ENCODE measurements around the gene PSMD10. TPM values are rescaled to one million over a fixed set of nuclear protein-coding genes. Genes with fewer than 3 reads are reported as not detected.

The PSMD10 gene
- total RNA-seq, 2 experiments from 2014 or later: 44.4 to 47.0 TPM

DNA sequence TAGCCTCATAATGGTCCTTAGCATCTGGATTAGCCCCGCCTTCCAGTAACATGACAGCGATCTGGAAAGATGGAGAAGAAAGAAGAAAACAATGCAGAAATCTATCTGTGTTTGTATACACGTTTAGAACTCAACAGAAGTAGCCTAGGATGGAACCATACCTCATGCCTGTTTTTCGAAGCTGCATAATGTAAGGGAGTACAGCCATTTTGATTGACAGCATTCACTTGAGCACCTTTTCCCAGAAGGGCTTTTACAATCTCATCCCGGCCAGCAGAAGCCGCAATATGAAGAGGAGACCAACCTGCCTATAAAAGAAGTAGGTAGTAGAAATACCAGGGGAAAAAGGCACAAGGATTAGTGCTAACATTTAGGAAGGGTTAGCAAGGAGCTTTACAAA, 3.5 kb downstream of the PSMD10 start:
- TF ChIP-seq, protein P1, sequence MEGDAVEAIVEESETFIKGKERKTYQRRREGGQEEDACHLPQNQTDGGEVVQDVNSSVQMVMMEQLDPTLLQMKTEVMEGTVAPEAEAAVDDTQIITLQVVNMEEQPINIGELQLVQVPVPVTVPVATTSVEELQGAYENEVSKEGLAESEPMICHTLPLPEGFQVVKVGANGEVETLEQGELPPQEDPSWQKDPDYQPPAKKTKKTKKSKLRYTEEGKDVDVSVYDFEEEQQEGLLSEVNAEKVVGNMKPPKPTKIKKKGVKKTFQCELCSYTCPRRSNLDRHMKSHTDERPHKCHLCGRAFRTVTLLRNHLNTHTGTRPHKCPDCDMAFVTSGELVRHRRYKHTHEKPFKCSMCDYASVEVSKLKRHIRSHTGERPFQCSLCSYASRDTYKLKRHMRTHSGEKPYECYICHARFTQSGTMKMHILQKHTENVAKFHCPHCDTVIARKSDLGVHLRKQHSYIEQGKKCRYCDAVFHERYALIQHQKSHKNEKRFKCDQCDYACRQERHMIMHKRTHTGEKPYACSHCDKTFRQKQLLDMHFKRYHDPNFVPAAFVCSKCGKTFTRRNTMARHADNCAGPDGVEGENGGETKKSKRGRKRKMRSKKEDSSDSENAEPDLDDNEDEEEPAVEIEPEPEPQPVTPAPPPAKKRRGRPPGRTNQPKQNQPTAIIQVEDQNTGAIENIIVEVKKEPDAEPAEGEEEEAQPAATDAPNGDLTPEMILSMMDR (IDR thresholded peaks at IDR 0.05): no peak
- no peaks in the 10 kb centered on the region for H3K27me3 Mint-ChIP-seq
- H3K27ac Mint-ChIP-seq: no peak overlapping the region
- ATAC-seq (no peak), DNase-seq (no peak)
- CTCF ChIA-PET: no interaction called here
- intact Hi-C loops (cut with micrococcal nuclease): no loop called here
- H3K9me3 Mint-ChIP-seq: no peaks in the 10 kb centered on the region
- peaks cover 12% of the 10 kb centered on the region for H3K4me1 Mint-ChIP-seq (ENCODE audit: low read depth)
- peaks cover 11% of the 10 kb centered on the region for H3K36me3 Mint-ChIP-seq (ENCODE audit: low read depth)
- H3K4me3 Mint-ChIP-seq: no peak overlapping the region
- POLR2A ChIA-PET: no interaction called here

DNA sequence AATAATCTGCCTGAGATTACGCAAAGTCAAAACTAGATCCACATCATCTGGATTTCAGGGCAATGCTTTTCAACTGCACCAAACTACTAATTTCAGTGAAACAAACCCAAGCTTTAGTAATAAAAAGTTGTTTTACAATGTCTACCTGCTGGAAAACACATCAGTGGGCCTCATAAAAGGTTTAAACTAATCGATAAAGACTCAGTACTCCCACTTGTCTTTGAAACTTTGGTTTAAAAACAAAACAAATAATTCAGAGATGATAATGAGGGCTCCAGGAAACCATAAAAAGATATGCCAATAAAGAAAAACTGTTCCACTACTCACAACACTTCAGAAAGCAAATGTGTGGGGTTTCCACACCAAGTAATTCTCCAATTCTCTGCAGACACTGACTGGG, 10.2 kb downstream of the PSMD10 start:
- intact Hi-C loops (cut with micrococcal nuclease): no loop called here
- TF ChIP-seq, protein P1 (IDR thresholded peaks at IDR 0.05): no peak
- Mint-ChIP-seq H3K27me3 (no peaks in the 10 kb centered on the region), H3K36me3 (ENCODE audit: low read depth) (peaks cover 7% of the 10 kb centered on the region), H3K27ac (no peak overlapping the region), H3K4me3 (no peak overlapping the region), H3K4me1 (ENCODE audit: low read depth) (no peaks in the 10 kb centered on the region), H3K9me3 (no peaks in the 10 kb centered on the region)
- ChIA-PET POLR2A (interaction anchor here (1.4 kb wide), 1 partner anchor 13 kb away, joined by 3 read pairs; no protein-coding TSS in a partner anchor), CTCF (interaction anchor here (1.4 kb wide), 1 partner anchor 11 kb away, joined by 3 read pairs; no protein-coding TSS in a partner anchor)
- DNase-seq: no peak
- ATAC-seq: no peak

DNA sequence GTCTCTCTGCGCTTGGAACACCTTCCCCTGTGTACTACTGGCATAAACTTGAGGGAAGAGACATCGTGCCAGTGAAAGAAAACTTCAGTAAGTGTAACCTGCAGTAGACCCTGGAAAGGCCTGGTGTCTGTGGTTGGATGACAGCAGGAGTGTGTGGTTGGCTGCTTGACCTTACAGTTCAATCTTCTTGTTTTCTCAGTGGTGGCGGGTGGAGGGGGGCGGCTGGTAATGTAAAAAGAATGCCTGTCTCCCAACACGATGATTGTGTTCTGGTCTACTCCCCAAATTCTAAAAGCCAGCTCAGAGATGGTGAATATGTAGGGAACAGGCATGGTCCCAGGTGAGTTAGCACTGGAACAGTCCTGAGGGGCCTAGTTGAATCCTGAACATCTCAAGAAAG, 18.6 kb downstream of the PSMD10 start:
- H3K27ac Mint-ChIP-seq: no peak overlapping the region
- ATAC-seq: no peak
- no peaks in the 10 kb centered on the region for H3K9me3 Mint-ChIP-seq
- no peaks in the 10 kb centered on the region for H3K27me3 Mint-ChIP-seq
- H3K4me1 Mint-ChIP-seq (ENCODE audit: low read depth): peaks cover 4% of the 10 kb centered on the region
- ChIA-PET POLR2A (no interaction called here), CTCF (interaction anchor here (0.6 to 0.7 kb wide), 2 partner anchors 66 to 362 kb away, joined by 3 read pairs; no protein-coding TSS in a partner anchor)
- DNase-seq: no peak
- TF ChIP-seq, protein P1 (IDR thresholded peaks at IDR 0.05): no peak
- H3K4me3 Mint-ChIP-seq: no peak overlapping the region
- intact Hi-C loops (cut with micrococcal nuclease): loop anchor here (5.0 kb wide), 1 partner anchor 50 kb away; no protein-coding TSS in a partner anchor
- no peaks in the 10 kb centered on the region for H3K36me3 Mint-ChIP-seq (ENCODE audit: low read depth)

DNA sequence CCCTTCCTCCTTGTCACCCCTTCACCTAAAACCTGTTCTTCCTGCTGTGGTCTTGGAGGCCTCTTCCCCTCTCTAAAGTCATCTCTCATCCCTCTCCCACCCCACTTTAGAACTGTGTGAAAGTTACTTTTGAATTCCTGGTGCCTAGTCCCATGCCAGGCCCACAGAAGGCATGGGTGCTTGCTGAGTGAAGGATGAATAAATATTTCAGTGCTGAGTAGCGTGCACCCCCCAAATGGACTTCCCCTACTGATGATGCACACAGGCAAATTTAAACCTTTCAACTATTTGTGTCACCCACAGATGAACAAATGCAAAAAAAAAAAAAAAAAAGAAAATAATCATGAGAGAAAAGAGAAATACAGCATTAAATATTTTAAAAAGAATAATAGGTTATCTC, 19.8 kb downstream of the PSMD10 start:
- peak; percentile 10 for DNase-seq
- no peak overlapping the region for H3K27ac Mint-ChIP-seq
- no peaks in the 10 kb centered on the region for H3K9me3 Mint-ChIP-seq
- ChIA-PET CTCF (interaction anchor here (1.0 to 2.0 kb wide), 6 partner anchors 11 to 121 kb away, joined by 3 to 23 read pairs (median 5); no protein-coding TSS in a partner anchor), POLR2A (no interaction called here)
- intact Hi-C loops (cut with micrococcal nuclease): loop anchor here (5.0 kb wide), 1 partner anchor 49 kb away; no protein-coding TSS in a partner anchor
- H3K27me3 Mint-ChIP-seq: no peaks in the 10 kb centered on the region
- ATAC-seq: no peak
- no peaks in the 10 kb centered on the region for H3K36me3 Mint-ChIP-seq (ENCODE audit: low read depth)
- H3K4me1 Mint-ChIP-seq (ENCODE audit: low read depth): peaks cover 4% of the 10 kb centered on the region
- no peak overlapping the region for H3K4me3 Mint-ChIP-seq
- TF ChIP-seq, protein P1 (IDR thresholded peaks at IDR 0.05): no peak

DNA sequence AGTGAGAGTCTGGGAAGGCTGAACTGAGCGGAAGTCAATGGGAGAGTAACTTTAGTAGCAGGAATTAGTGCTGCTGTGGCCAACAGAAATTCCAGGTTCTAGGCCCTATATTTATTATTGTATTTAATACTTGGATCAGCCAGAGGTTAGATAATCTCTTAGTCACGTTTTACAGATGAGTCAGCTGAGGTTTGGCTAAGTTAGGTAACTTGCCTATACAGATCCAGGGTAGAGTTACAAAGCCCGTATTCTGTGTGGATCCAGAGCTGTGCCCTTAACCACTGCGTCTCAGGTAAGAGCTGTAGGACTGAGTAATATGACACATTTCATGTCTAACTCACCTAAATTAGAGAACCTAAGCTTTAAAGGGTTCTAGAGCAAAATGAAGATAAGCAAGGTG, 20.5 kb downstream of the PSMD10 start:
- H3K27ac Mint-ChIP-seq: no peak overlapping the region
- ATAC-seq: no peak
- no peaks in the 10 kb centered on the region for H3K9me3 Mint-ChIP-seq
- ChIA-PET POLR2A (no interaction called here), CTCF (interaction anchor here (1.0 to 2.0 kb wide), 8 partner anchors 8 to 120 kb away, joined by 3 to 23 read pairs (median 4); no protein-coding TSS in a partner anchor)
- H3K27me3 Mint-ChIP-seq: no peaks in the 10 kb centered on the region
- DNase-seq: no peak
- H3K36me3 Mint-ChIP-seq (ENCODE audit: low read depth): no peaks in the 10 kb centered on the region
- intact Hi-C loops (cut with micrococcal nuclease): loop anchor here (5.0 kb wide), 1 partner anchor 49 kb away; no protein-coding TSS in a partner anchor
- TF ChIP-seq, protein P1 (IDR thresholded peaks at IDR 0.05): no peak
- H3K4me1 Mint-ChIP-seq (ENCODE audit: low read depth): peaks cover 4% of the 10 kb centered on the region
- no peak overlapping the region for H3K4me3 Mint-ChIP-seq

All from activated CD8-positive, alpha-beta T cell treated with anti-CD3 and anti-CD28 coated beads for 36 hours (primary cell).